ENCODE data around the gene SCG3. TPM values are rescaled to one million over a fixed set of nuclear protein-coding genes. Genes with fewer than 3 reads are reported as not detected.

SCG3 gene
- total RNA-seq, 4 donors from 2014 or later, result 0.41 TPM; not detected in 3

DNA sequence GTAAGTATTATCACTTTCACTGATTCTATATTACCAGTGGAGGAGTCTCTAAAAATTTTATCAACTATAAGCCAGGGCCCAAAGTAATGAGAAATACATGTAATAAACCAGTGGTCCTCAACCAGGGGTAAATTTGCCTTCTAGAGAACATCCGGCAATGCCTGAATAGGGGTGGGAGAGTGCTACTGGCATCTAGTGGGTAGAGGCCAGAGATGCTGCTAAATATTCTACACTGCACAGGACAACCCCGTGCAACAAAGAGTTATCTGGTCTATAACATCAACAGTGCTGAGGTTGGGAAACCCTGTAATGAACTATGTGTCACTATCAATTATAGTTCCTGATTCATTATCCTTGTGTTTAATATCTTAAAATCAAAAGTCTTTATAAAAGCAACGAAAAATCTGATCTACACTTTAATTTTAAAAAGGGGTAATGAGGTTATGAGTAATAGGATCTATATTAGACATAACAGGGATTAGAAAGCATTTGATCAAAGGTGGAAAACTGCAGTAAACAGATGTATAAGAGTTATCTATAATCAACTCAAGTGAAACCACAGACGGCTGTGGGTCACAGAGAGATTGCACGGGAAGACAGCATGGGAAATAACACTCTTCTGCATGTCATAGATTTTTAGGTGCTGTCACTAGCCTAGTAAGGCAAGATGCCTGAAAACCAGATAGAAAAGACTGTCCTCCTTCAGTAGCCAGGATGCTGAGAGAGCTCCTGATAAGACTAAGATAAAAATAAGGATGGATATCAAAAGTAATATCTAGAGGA is 54.1 kb downstream of the SCG3 start:
- Histone ChIP-seq H3K4me1 (peaks cover 4 to 5% of the 10 kb centered on the region in 2 donors), H3K4me3 (no peak overlapping the region), H3K36me3 (no peaks in the 10 kb centered on the region), H3K27ac (peak overlapping the region; percentile 86 to 97), H3K27me3 (no peaks in the 10 kb centered on the region), H3K9me3 (no peaks in the 10 kb centered on the region)
- TF ChIP-seq POLR2A (IDR thresholded peaks at IDR 0.05), result no peak
- TF ChIP-seq, protein P1, sequence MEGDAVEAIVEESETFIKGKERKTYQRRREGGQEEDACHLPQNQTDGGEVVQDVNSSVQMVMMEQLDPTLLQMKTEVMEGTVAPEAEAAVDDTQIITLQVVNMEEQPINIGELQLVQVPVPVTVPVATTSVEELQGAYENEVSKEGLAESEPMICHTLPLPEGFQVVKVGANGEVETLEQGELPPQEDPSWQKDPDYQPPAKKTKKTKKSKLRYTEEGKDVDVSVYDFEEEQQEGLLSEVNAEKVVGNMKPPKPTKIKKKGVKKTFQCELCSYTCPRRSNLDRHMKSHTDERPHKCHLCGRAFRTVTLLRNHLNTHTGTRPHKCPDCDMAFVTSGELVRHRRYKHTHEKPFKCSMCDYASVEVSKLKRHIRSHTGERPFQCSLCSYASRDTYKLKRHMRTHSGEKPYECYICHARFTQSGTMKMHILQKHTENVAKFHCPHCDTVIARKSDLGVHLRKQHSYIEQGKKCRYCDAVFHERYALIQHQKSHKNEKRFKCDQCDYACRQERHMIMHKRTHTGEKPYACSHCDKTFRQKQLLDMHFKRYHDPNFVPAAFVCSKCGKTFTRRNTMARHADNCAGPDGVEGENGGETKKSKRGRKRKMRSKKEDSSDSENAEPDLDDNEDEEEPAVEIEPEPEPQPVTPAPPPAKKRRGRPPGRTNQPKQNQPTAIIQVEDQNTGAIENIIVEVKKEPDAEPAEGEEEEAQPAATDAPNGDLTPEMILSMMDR (IDR thresholded peaks at IDR 0.05), result no peak
- DNase-seq, result no peak
- intact Hi-C loops (cut with DNase I; ENCODE audit: low total_unique reads), result no loop called here

- H3K4me3 ChIP-seq, result peak overlapping the region in 1 of 2 donors; percentile 94
- intact Hi-C loops (cut with DNase I; ENCODE audit: low total_unique reads), result no loop called here
- H3K4me1 ChIP-seq, result peaks cover 4 to 5% of the 10 kb centered on the region in 2 donors
Observed at GRCh38 chr15:51736069-51736468, 54.8 kb downstream of the SCG3 start.

GRCh38 chr15:51736751-51737521 is 55.6 kb downstream of the SCG3 start:
- peak; percentile 50 to 52 for DNase-seq
- intact Hi-C loops (cut with DNase I; ENCODE audit: low total_unique reads), result no loop called here

More at GRCh38 chr15:51736069-51736468, 54.8 kb downstream of the SCG3 start:
- Histone ChIP-seq H3K9me3 (no peaks in the 10 kb centered on the region), H3K27ac (peak overlapping the region; percentile 86 to 97), H3K36me3 (no peaks in the 10 kb centered on the region), H3K27me3 (no peaks in the 10 kb centered on the region)
- TF ChIP-seq, protein P1 (IDR thresholded peaks at IDR 0.05), result no peak
- no peak for TF ChIP-seq POLR2A (IDR thresholded peaks at IDR 0.05)
- no peak for DNase-seq

DNA sequence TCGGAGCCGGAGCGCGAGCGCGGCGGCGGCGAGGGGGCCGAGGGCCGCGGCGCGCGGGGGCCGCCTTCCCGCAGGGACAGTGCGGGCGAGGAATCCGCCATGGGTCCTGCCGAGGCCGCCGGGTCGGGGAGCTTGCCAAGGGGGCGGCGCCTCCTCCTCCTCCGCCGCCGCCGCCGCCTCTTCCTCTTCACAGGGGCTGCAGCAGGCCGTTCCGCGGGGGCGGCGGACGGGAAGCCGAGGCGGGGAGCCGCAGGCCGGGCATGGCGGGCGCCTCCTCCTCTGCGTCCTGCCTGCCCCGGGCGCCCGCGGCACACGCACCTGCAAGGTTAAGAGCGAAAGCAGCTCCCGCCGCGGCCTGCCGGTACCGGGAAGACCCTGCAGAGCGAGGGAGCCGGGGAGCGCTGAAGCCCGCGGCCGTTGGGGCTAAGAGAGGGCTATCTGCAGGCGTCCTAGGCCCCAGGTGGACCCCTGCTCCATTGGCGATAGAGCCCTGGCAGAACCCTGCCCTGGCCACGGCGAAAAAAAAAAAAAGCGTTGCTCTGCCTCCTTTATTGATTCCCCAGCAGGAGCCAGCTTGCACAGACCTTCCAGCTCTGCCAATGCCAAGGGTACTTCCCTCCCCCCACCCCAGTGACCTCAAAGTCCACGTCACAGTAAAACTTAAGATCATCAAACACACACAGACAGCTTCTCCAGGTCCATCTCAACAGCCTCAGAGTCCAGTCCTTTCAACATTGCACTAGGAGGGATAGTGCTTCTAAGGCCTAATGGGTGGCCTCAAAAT is 56.4 kb downstream of the SCG3 start, which contains the start of gene LYSMD2:
Gene LYSMD2 (minus strand): TSS at position 134 of the 784 bp plus-strand sequence. CDS start 33 bp downstream, at position 101.
- TF ChIP-seq, protein P1 (IDR thresholded peaks at IDR 0.05), result no peak
- peak; percentile 34 to 52 for TF ChIP-seq POLR2A (IDR thresholded peaks at IDR 0.05)
- no peaks in the 10 kb centered on the region for H3K36me3 ChIP-seq
- H3K4me1 ChIP-seq, result peaks cover 0 to 5% of the 10 kb centered on the region in 2 donors
- H3K27me3 ChIP-seq, result no peaks in the 10 kb centered on the region
- peak within 1 kb of the TSS; percentile 63 to 94 for H3K4me3 ChIP-seq
- peak within 1 kb of the TSS; percentile 86 to 97 for H3K27ac ChIP-seq
- no peaks in the 10 kb centered on the region for H3K9me3 ChIP-seq
- peak; percentile 81 to 86 for DNase-seq
- intact Hi-C loops (cut with DNase I; ENCODE audit: low total_unique reads), result no loop called here

More at GRCh38 chr15:51736751-51737521, 55.6 kb downstream of the SCG3 start:
- no peaks in the 10 kb centered on the region for H3K36me3 ChIP-seq
- H3K9me3 ChIP-seq, result no peaks in the 10 kb centered on the region
- TF ChIP-seq, protein P1 (IDR thresholded peaks at IDR 0.05), result no peak
- TF ChIP-seq POLR2A (IDR thresholded peaks at IDR 0.05), result no peak
- no peaks in the 10 kb centered on the region for H3K27me3 ChIP-seq
- H3K4me1 ChIP-seq, result peaks cover 3 to 5% of the 10 kb centered on the region in 2 donors
- peak overlapping the region; percentile 63 to 94 for H3K4me3 ChIP-seq
- H3K27ac ChIP-seq, result peak overlapping the region; percentile 86 to 97
